Skin of body (tissue), 2 donors: ENCODE results near the gene HERC2. TPM values are rescaled to one million over a fixed set of nuclear protein-coding genes. Genes with fewer than 3 reads are reported as not detected.
"Not testable (repeated sequence)": the region's sequence is repeated elsewhere in the genome, so short reads cannot be mapped to it uniquely, and the experiment has no call there.

Source experiments
- DNase-seq: peaks from one replicate; lab custom pipeline; 2025; lab: John Stamatoyannopoulos, UW
- total RNA-seq: library from RNA; depleted of rRNA; stranded (reverse); fragments of >200 nt; gene quantifications from one replicate; pipeline ENCODE4 v1.2.3, GENCODE V29; 2014

Gene HERC2
- total RNA-seq, 1 donor from 2014 or later, result 42.8 TPM

GRCh38 chr15:28222612-28223011, 99.4 kb downstream of the HERC2 start:
- not testable (repeated sequence) for DNase-seq

DNA sequence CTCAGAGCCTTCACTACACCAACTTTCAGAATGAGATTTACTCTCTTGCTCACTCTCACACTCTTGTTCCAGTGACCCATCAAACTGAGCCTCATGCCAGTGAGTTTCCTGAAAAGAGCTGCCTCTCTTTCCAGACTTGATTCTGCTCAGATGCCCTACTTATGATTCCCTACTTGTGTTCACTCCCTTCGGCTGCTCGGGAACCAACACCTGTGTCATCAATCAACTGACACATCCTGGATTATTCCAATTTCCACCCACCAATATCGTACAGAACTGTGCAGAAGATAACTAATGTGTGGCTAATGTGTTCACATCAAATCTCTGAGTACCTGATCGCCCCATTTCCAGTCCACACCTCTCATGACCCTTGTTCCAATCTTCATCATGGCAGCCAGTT, 100.3 kb downstream of the HERC2 start:
- DNase-seq, result not testable (repeated sequence)

DNA sequence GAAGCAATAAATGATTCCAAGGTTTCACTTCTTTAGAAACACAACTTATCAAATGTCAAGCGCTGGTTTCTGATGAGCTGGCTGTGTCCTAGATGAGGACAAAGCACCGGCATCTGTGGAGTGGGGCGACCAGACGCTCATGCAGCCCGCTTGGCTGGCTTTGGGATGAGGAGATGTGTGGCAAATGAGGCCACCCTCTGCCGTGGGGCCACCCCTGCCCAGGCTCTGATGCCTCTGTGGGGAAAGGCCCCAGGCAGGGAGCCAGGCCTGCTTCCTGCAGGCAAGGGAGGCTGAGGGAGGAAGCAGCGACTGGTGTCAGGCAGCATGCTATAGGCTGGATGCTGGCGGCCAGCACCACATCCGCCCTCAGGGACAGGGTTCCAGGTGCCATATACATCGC, 102.9 kb downstream of the HERC2 start:
- no peak for DNase-seq

GRCh38 chr15:28216946-28217546, 104.9 kb downstream of the HERC2 start:
- not testable (repeated sequence) for DNase-seq

DNA sequence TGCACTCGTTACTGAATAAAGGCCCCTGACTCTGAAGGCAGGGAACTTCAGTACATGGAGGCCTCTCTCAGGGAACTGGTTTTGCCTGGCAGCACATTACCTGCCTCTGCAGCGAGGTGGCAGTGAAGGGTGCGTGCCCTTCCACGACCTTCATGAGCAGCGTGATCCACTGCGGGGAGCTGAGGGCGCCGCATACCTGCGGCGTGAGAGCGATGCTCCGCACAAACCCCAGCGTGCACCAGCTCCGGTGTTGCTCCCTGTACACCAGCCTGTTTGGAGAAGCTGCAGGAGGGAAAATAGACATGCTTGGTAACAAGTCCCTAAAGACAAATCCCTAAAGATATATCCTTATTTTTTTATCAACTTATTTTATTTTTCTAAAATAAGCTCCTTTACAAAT, 106.5 kb downstream of the HERC2 start:
- DNase-seq, result not testable (repeated sequence)

- DNase-seq, result not testable (repeated sequence)
These were observed 107.8 kb downstream of the HERC2 start for GRCh38 chr15:28214006-28214790.

DNA sequence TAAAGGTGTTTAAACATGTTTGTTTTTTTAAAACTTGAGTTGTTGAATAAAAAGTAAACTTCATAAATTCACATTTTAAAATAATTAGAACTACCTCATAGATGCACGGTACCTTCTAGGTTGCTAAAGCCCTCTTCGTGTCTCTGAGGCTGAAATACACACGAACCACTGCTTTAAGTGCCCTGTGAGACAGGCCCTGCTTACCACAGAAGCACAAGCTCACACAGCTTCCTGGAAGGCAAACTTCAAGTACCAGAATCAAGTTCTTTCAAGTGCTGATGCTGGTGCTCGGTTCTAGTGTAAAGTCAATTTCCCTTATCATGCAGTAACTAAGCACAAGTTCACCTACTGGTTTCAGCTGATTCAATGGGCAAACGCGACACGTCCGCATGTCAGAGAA, 108.6 kb downstream of the HERC2 start:
- DNase-seq, result not testable (repeated sequence)

DNA sequence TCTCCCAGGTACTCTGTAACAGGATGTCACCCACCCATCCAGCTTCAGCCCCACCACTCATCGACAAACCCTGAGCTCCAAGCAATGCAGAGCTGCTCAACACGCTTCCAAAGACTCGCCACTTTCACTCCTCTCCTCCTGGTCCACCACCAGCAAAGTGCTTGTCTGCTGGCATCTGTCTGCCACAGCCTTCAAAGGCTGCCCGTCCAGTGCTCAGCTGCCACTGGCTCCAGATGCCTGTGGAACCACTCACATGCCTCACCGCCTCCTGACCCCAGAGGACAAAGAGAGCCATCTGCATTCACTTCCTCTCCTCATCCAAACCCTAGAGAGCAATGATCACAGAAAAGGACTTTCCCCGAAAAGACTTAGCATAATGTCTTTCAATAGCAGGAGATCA, 113.4 kb downstream of the HERC2 start:
- DNase-seq, result no peak

- DNase-seq, result not testable (repeated sequence)
These were observed 116.3 kb downstream of the HERC2 start for GRCh38 chr15:28205640-28206039.

DNA sequence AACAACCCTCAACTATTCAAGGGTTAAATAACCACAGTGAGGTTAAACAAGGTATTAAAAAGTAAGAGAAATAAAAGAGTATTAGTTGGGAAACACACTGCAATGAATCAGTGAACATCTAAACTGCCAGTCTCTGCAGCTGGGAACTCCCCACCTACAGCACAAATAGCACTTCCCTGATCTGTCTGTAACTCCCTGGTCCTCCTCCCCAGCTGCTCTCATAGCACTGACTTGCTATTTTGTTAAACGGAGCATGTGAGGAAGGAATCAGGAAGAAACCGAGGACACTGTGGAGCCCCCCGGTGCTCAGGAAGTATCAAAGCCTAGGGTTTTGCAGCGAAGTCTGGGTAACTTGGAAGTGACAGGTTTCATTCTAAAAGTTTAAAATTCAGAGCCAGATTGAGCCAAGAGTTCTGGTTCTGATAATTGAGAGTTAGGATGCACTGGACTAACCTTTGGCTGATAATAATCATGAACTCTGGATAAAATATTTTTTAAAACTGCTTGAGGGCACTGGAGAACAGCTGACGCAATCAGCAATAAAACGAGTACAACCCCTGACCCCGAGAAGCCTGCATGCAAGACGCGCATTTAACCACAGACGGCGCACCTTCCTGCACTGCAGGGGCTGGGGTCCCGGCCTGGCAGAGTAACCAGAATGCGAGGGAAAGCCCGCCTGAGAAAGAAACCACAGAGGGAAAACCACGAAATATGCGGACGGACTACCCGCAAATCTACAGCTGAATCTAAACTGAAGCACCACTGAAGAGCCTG, 118.7 kb downstream of the HERC2 start:
- not testable (repeated sequence) for DNase-seq

GRCh38 chr15:28202124-28202523, 119.9 kb downstream of the HERC2 start:
- DNase-seq, result not testable (repeated sequence)

- not testable (repeated sequence) for DNase-seq
These were observed 123.8 kb downstream of the HERC2 start for GRCh38 chr15:28198215-28198614.

- not testable (repeated sequence) for DNase-seq
These were observed 124.3 kb downstream of the HERC2 start for GRCh38 chr15:28197694-28198093.

DNA sequence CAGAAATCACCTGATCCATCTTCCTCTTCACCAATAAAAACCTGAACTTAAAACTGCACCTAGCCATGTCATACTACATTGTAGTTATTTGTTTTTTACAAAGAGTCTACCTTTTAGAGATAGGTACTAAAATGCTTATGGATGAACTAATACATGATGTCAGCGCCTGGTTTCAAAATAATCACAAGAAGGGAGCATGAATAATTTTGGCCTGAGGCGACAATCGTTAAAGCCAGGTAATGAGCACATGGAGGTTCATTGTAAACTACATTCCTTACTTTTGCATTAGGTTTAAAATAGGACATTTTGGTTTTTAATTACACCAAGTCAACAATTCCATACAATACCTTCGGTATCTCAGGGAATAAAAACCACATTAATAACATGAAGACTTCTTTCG, 125.4 kb downstream of the HERC2 start:
- not testable (repeated sequence) for DNase-seq

GRCh38 chr15:28192772-28193171, 129.2 kb downstream of the HERC2 start:
- no peak for DNase-seq

GRCh38 chr15:28191832-28192231, 130.1 kb downstream of the HERC2 start:
- no peak for DNase-seq

DNA sequence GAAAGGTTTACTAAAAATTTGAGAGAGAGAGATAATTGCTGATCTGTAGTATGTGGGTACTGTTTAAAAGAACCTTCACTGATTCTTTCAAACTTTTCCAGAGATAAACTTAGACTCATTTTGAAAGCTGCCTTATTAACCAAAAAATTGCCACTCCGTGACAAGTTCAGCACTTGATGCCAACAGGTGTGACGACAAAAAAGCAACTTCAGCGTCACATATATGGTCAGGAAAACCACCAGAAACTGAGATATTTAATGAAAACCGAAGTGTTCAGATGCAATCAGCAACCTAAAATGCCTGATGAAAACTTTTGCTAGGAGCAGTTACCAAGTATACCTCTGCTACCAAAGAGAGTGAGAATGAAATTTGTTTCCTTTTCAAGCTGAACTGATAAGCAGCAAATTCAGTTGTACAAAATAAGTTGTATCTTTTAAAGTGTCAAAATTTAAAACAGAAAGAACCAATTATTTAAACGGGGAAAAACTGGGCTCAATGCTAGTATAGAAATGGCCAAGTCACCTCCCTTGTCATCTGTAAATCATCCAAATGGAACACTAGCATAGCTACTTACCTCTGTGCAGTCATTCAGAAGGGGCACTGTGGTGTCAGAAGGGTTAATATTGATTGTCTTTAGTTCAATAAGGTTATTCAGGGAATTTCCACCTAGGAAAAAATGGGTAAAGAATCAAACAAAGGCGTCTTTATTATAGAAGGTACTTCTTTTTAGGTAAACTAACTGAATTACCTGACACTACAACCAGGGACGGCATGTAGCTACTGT, 131.4 kb downstream of the HERC2 start:
- no peak for DNase-seq

- DNase-seq, result no peak
These were observed 136.7 kb downstream of the HERC2 start for GRCh38 chr15:28185148-28185895.

DNA sequence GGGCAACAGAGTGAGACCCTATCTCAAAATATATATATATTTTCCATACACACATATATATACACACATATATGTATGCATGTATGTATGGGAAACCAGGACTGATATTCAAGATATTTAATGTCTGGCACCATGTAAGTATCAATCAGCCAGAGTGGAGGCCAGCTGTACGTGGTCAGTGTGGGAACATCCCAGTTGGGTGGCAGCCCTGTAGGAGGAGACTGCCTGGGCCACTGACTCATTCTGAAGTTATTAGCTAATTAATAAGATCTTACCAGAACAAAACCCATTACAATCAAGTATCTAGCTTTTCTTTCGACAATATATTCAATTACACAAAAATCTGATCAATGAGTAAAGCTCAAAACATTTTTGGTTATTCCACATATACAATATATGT, 137.8 kb downstream of the HERC2 start:
- no peak for DNase-seq

- DNase-seq, result no peak
These were observed 139.2 kb downstream of the HERC2 start for GRCh38 chr15:28182731-28183130.

DNA sequence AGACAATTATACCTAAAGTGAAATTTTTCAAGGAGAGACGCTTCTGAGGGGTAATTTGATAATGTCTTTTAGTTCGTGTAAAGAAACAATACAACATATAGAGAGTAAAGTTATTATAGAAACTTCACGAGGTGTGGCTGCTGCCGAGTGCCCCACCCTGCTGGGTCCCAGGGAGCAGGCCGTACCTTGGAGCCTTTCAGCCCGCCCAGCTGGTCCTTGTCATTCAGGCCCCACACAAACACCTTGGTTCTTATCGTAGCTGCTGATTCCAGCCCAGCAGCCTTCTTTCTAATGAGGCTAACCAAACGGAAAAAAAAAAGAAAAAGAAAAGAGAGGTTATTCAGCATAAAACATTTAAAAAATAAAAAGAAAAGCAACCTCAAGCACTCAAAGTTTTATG, 139.8 kb downstream of the HERC2 start:
- no peak for DNase-seq
